Small intestine (tissue), 7 donors: ENCODE data around the gene FES. TPM values are rescaled to one million over a fixed set of nuclear protein-coding genes. Genes with fewer than 3 reads are reported as not detected.

Experiments
- DNase-seq, 2 donors: peaks; one replicate each; pipeline versions ENCODE4 v3.0.0 to v3.0.0-alpha.2; 2013
- FAIRE-seq: peaks from 2 replicates; lab custom pipeline; 2012; peaks lifted over from hg19 to GRCh38; lab: Jason Lieb, UNC
- H3K27ac ChIP-seq, 3 donors: one replicate each; pipeline ENCODE4 v1.5.1; 2013; ENCODE audit warnings: low read length in 2 of 3, mild to moderate bottlenecking in 2 of 3, control low read depth in 1 of 3, inconsistent platforms in 1 of 3, low read depth in 1 of 3, moderate library complexity in 1 of 3
- H3K27me3 ChIP-seq, 3 donors: one replicate each; pipeline ENCODE4 v1.6.1; 2013; ENCODE audit warnings: low read length in 3 of 3, inconsistent platforms in 1 of 3; ENCODE audit not compliant: control insufficient read depth in 3 of 3, insufficient read depth in 3 of 3
- H3K36me3 ChIP-seq, 3 donors: one replicate each; pipeline ENCODE4 v1.6.1; 2013; ENCODE audit warnings: low read length in 3 of 3, inconsistent platforms in 1 of 3, low read depth in 1 of 3, mild to moderate bottlenecking in 1 of 3, moderate library complexity in 1 of 3; ENCODE audit not compliant: control insufficient read depth in 3 of 3, insufficient read depth in 2 of 3
- H3K4me1 ChIP-seq, 3 donors: one replicate each; pipeline ENCODE4 v1.6.1; 2013; ENCODE audit warnings: low read length in 2 of 3, inconsistent platforms in 1 of 3, low read depth in 1 of 3, mild to moderate bottlenecking in 1 of 3, moderate library complexity in 1 of 3; ENCODE audit not compliant: control insufficient read depth in 3 of 3, insufficient read depth in 2 of 3
- H3K4me3 ChIP-seq, 3 donors: one replicate each; pipeline ENCODE4 v1.5.1; 2013; ENCODE audit warnings: low read length in 3 of 3, control low read depth in 1 of 3, inconsistent platforms in 1 of 3, low read depth in 1 of 3, mild to moderate bottlenecking in 1 of 3, moderate library complexity in 1 of 3
- H3K9me3 ChIP-seq, 2 donors: one replicate each; pipeline ENCODE4 v1.6.1; 2013; ENCODE audit warnings: low read depth in 1 of 2, low read length in 1 of 2; ENCODE audit not compliant: control insufficient read depth in 2 of 2, insufficient read depth in 1 of 2
- WGBS, 3 donors: extraction: QIAGEN DNeasy Blood & Tissue Kit; methylation state at CpG; one replicate each; pipeline ENCODE4 v1.1.7; 2013; 5-methylcytosine and 5-hydroxymethylcytosine counted together
- polyA plus RNA-seq, 4 donors: library from polyadenylated mRNA; stranded (reverse) in 3 of 4; unstranded in 1 of 4; fragments of 200-250 nt in 3 of 4; fragments of 120-200 nt in 1 of 4; gene quantifications; one replicate each; pipeline versions ENCODE4 v1.2.1 to v1.2.3, GENCODE V29; 2013
- donor health status: healthy with polysubstance abuse.
- donor health status: control.
- donor health status: control.
- donor health status: Bipolar disorder and iron deficiency.
- donor health status: healthy.

Gene FES
- polyA plus RNA-seq, 4 donors = 0.89 to 18.4 (median 10.9) TPM

DNA sequence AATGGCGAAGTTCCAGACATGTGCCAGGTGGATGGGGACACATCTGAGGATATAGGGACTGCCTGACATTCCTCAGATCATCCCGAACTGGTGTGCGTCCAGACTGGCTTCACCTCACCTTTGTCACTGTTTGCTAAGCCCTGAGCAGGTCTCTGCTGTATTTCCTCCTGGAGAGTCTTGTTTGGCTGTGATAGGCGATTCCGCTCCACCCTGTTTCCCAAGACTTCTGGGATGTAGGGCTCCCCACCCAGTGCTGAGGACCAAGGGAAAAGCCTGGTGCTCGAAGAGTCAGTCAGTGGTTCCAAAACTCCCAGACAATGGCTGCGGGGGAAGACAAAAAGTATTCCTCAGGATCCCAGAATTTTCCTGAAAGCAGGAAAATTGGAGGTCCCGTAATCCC lies 27.0 kb upstream of the FES start:
- peaks cover 0 to 5% (median 0%) of the 10 kb centered on the region in 3 donors for H3K4me1 ChIP-seq
- peaks cover 0 to 3% (median 0%) of the 10 kb centered on the region in 3 donors for H3K36me3 ChIP-seq
- WGBS, 3 donors = 65 to 85% (median 80%) methylated on average over 8 of the region's 8 CpGs
- H3K27ac ChIP-seq = peak overlapping the region in 2 of 3 donors; percentile 17 to 57
- H3K4me3 ChIP-seq = no peak overlapping the region
- FAIRE-seq (no peak), DNase-seq (no peak)
- H3K27me3 ChIP-seq = no peaks in the 10 kb centered on the region
- H3K9me3 ChIP-seq = no peaks in the 10 kb centered on the region

DNA sequence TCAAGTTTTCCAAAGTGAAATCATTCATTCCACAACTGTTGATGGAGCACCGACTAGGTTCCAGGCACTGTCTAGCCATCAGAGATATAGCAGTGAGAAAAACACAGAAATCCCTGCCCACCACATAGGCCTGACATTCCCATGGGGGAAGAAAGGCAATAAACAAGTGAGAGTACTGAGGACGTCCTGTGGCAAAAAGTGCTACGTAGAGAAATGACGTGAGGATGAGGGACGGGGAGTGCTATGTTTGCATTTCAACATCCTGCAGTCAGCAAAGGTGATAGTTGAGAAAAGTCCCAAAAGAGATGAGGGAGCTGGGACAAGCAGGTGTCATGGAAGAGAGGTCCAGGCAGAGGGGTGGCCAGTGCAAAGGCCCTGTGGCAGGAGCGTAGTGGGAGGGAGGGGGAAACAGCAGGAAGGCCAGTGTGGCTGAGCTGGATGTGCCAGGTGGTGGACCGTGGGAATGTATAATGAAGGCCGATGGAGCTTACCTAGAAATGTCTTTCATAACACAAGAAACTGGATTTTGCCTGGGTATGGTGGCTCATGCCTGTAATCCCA lies 26.3 kb upstream of the FES start:
- no peaks in the 10 kb centered on the region for H3K36me3 ChIP-seq
- H3K4me1 ChIP-seq = peaks cover 0 to 5% (median 0%) of the 10 kb centered on the region in 3 donors
- no peak overlapping the region for H3K4me3 ChIP-seq
- FAIRE-seq (no peak), DNase-seq (no peak)
- no peaks in the 10 kb centered on the region for H3K9me3 ChIP-seq
- peak overlapping the region in 1 of 3 donors; percentile 57 for H3K27ac ChIP-seq
- no peaks in the 10 kb centered on the region for H3K27me3 ChIP-seq
- WGBS, 3 donors = 84 to 89% (median 88%) methylated on average over 8 of the region's 8 CpGs

DNA sequence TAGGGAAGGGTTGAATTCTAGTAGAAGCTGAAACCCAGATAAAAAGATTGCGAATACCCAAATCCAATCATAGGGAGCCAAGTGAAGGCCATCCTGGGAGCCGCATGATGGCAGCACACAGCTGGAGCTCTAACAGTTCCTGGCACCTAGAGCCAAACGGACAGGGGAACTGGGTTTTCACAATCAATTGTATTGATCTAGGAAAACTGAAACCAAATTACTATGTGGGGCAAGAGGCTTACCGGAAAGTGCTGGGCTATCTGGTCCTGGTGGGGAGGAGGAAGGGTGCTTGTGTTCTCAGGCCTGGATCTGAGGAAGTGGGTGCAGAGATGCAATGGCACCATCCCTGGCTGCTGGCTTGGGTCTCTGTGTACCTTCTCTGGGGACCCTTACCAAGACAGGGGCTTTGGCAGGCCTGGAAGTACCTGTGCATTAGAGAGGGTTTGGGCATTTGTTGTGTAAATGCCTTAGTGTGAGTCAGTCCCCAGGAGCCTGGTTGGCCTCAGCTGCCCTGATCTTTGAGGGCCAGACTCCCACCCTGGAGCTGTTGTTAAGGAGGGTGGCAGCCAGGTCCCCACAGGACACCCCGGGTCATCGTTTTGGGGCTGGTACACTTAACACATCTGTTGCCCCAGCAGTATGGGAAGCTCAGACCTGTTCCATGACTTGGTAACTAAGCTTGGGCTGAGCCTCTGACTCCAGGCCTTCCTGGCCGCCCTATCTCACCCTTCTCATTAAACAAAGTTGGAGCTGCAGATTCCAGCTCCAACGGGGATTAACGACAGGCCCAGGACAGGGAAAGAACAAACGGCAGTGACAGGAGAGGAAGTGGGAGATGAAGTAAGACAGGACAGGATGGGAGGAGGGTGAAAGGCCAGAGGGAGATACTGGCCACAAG lies 24.8 kb upstream of the FES start:
- Histone ChIP-seq H3K9me3 (no peaks in the 10 kb centered on the region), H3K36me3 (no peaks in the 10 kb centered on the region), H3K27me3 (no peaks in the 10 kb centered on the region), H3K27ac (no peak overlapping the region), H3K4me3 (no peak overlapping the region), H3K4me1 (peaks cover 0 to 5% (median 0%) of the 10 kb centered on the region in 3 donors)
- no peak for DNase-seq
- FAIRE-seq = no peak
- 50 to 59% (median 51%) methylated on average over 10 of the region's 10 CpGs for WGBS, 3 donors

DNA sequence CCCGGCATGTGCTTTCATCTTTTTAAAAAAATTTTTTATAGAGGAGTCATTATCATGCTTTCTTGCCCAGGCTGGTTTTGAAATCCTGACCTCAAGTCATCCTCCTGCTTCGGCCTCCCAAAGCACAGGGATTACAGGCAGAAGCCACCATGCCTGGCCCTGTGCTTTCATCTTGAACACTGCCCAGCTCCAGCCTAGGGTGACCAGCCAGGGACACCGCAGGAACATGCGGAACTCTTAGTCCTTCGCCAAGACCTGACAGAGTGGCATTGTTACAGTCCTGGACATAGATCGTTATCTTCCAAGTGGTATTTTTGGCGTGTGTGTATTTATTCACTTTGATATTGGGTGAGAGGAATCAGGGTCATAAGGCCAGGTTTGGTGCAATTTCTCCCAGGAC lies 23.9 kb upstream of the FES start:
- Histone ChIP-seq H3K27me3 (no peaks in the 10 kb centered on the region), H3K4me1 (peaks cover 0 to 5% (median 0%) of the 10 kb centered on the region in 3 donors), H3K4me3 (no peak overlapping the region), H3K36me3 (no peaks in the 10 kb centered on the region), H3K9me3 (no peaks in the 10 kb centered on the region), H3K27ac (no peak overlapping the region)
- WGBS, 3 donors = 83 to 88% (median 84%) methylated on average over 7 of the region's 7 CpGs
- no peak for FAIRE-seq
- DNase-seq = no peak

DNA sequence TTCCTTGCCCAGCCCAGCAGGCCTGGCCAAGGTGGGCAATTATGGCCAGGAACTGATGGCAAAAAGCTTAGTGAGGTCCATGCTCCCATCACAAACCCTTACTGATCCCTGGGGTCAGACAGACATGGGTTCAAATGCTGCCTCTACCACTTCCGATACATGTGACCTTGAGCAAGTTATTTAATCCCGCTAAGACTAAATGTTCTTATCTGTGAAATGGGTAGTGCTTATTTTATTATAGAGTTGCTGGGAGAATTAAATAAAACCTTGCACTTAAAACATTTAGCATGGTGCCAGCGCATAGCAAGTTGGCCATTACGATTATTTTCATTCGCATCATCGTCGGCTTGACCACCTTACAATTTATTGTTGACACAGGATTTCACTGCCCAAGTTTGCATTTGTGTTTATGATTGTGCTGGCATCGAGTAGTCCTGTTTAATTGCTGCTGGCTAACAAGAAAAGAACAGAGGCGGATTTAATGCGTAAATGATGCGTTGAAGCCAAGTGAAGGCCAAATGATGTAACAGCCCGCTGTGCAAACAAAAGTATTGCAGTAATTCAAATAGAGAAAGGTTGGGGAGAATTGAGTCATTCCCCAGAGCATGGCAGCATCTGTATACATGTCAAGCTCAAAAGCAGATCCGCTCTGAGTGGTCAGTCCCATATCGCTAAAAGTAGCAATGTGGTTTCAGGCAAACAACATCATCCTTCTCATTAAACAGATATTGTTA lies 23.2 kb upstream of the FES start:
- DNase-seq = no peak
- 87 to 89% (median 88%) methylated on average over 14 of the region's 14 CpGs for WGBS, 3 donors

GRCh38 chr15:90862487-90862886 lies 21.8 kb upstream of the FES start:
- no peak for FAIRE-seq
- Histone ChIP-seq H3K4me1 (no peaks in the 10 kb centered on the region), H3K9me3 (no peaks in the 10 kb centered on the region)

More for the DNA sequence above, 23.2 kb upstream of the FES start:
- FAIRE-seq = no peak
- H3K27me3 ChIP-seq = no peaks in the 10 kb centered on the region
- H3K36me3 ChIP-seq = no peaks in the 10 kb centered on the region
- H3K4me1 ChIP-seq = peaks cover 0 to 5% (median 0%) of the 10 kb centered on the region in 3 donors
- no peak overlapping the region for H3K27ac ChIP-seq
- H3K9me3 ChIP-seq = no peaks in the 10 kb centered on the region
- H3K4me3 ChIP-seq = no peak overlapping the region

GRCh38 chr15:90862964-90863778 lies 21.1 kb upstream of the FES start:
- DNase-seq = no peak
- 70 to 77% (median 75%) methylated on average over 5 of the region's 5 CpGs for WGBS, 3 donors
- FAIRE-seq = no peak
- Histone ChIP-seq H3K36me3 (no peaks in the 10 kb centered on the region), H3K27ac (no peak overlapping the region), H3K27me3 (no peaks in the 10 kb centered on the region), H3K4me1 (peaks cover 0 to 4% (median 0%) of the 10 kb centered on the region in 3 donors), H3K9me3 (no peaks in the 10 kb centered on the region), H3K4me3 (no peak overlapping the region)

More at GRCh38 chr15:90862487-90862886, 21.8 kb upstream of the FES start:
- WGBS, 3 donors = 91 to 94% (median 92%) methylated on average over 6 of the region's 6 CpGs
- Histone ChIP-seq H3K27me3 (no peaks in the 10 kb centered on the region), H3K27ac (no peak overlapping the region), H3K4me3 (no peak overlapping the region), H3K36me3 (no peaks in the 10 kb centered on the region)
- DNase-seq = no peak
